Muscle layer of duodenum (tissue), 2 donors: ENCODE results near the gene EMILIN2.
"Not testable (repeated sequence)": the region's sequence is repeated elsewhere in the genome, so short reads cannot be mapped to it uniquely, and the experiment has no call there.

Experiments
- H3K27ac ChIP-seq: one replicate; pipeline ENCODE4 v1.7.0; 2013; ENCODE audit warnings: mild to moderate bottlenecking, low read length
- H3K27me3 ChIP-seq: one replicate; pipeline ENCODE4 v1.7.0; 2013; ENCODE audit warnings: low read depth, mild to moderate bottlenecking, control low read depth, low read length
- H3K36me3 ChIP-seq, 2 donors: one replicate each; pipeline ENCODE4 v1.7.0; 2013; ENCODE audit warnings: low read length in 2 of 2, control low read depth in 1 of 2, mild to moderate bottlenecking in 1 of 2; ENCODE audit not compliant: insufficient read depth in 2 of 2, control insufficient read depth in 1 of 2
- H3K4me1 ChIP-seq, 2 donors: one replicate each; pipeline ENCODE4 v1.7.0; 2013; ENCODE audit warnings: low read length in 2 of 2, mild to moderate bottlenecking in 2 of 2, control low read depth in 1 of 2, moderate library complexity in 1 of 2; ENCODE audit not compliant: insufficient read depth in 2 of 2, control insufficient read depth in 1 of 2
- H3K4me3 ChIP-seq, 2 donors: one replicate each; pipeline ENCODE4 v1.7.0; 2013; ENCODE audit warnings: low read length in 2 of 2, low read depth in 1 of 2, mild to moderate bottlenecking in 1 of 2
- H3K9me3 ChIP-seq, 2 donors: one replicate each; pipeline ENCODE4 v1.7.0; 2013; ENCODE audit warnings: low read length in 2 of 2, control low read depth in 1 of 2, mild to moderate bottlenecking in 1 of 2; ENCODE audit not compliant: control insufficient read depth in 1 of 2
- donor health status: healthy.

EMILIN2 gene

DNA sequence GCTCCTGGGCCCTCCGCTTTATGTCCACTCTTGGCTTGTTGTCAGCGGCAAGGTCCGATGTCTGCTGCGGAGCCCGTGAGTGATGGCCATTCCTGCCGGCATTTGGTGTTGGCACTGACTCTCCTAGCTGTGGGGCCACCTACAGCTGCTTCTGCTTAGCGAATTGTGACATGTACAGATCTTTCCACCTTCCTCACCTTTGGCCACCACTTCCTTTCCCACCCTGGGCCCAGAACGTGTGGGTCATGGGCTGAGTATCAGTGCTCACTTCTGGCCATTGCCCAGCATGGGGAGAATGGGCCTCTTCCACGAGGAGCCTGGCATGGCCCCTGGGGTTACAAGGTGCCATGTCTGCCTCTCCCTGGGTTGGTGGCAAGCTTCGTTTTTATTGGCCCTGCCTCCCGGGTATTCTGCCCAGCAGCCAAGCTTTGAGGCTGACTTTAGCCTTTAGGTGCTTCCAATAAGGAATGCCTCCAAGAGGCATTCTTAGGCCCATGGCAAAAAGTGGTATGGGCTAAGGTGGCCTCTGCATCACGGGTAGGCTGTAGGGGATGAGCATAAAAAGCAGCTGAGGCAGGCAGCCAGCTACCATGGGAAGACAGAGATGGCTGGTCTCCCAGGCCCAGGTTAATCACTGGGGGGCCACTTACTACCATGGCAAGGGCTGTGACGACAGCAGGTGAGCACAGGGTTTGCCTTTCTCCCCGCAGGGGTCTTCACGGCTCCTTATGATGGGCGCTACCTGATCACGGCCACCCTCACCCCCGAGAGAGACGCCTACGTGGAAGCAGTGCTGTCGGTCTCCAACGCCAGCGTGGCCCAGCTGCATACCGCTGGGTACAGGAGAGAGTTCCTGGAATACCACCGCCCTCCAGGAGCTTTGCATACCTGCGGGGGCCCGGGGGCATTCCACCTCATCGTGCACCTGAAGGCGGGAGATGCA is 65.8 kb downstream of the EMILIN2 start:
- H3K36me3 ChIP-seq = peaks cover 20 to 34% of the 10 kb centered on the region in 2 donors

DNA sequence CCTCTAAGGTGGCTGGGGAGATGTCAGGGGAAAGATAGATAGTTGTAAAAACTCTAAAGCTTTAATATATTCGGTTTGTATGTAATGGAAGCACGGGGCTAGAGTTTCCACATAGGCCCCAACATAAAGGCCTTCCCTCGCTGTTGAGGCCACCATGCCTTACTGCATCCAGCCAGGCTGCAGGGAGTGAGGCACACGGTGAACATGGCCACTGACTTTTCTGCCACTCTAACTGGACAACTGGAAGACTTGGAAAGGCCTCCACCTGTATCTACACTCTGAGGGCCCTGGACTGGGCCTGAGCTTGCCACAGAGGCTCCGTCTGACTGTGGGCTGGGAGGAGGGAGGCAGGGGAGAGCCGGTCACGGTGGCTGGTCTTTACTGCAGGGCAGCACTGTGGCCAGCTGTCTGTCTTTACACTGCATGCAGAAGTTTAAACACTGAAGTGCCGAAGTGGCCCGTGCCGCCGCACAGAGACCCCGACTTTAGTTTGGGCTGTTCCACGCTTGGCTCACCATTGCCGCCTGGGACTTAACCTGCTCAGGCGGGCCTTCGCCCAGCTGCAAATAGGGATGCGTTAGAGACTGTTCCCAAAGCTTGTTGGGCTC is 66.7 kb downstream of the EMILIN2 start:
- Histone ChIP-seq H3K4me3 (no peak overlapping the region), H3K27me3 (no peaks in the 10 kb centered on the region), H3K36me3 (peaks cover 29 to 35% of the 10 kb centered on the region in 2 donors), H3K4me1 (peaks cover 0 to 8% of the 10 kb centered on the region in 2 donors), H3K9me3 (no peaks in the 10 kb centered on the region), H3K27ac (no peak overlapping the region)

More for the DNA sequence above, 65.8 kb downstream of the EMILIN2 start:
- Histone ChIP-seq H3K4me1 (peaks cover 0 to 7% of the 10 kb centered on the region in 2 donors), H3K27ac (no peak overlapping the region), H3K4me3 (no peak overlapping the region), H3K9me3 (no peaks in the 10 kb centered on the region), H3K27me3 (no peaks in the 10 kb centered on the region)

GRCh38 chr18:2914185-2914880 is 67.5 kb downstream of the EMILIN2 start:
- Histone ChIP-seq H3K36me3 (peaks cover 35 to 44% of the 10 kb centered on the region in 2 donors), H3K4me1 (peaks cover 0 to 8% of the 10 kb centered on the region in 2 donors), H3K9me3 (no peaks in the 10 kb centered on the region), H3K27me3 (no peaks in the 10 kb centered on the region), H3K4me3 (no peak overlapping the region), H3K27ac (no peak overlapping the region)

DNA sequence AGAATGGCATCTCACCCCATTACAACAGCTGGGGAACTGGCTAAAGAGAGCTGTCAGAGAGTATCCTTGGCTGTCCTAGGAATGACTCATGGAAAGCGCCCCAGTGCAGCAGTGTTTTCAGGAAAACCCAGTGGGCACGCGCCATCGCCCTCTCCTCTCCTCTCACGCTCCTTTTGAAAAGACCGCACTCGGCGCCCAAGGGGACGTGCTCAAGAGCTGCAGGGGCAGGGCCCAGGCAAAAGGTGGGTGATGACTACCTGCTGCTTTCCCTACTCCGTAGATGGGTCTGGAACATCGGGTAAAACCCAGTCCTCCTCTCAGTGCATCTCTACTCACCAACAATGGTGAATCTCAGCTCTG is 68.1 kb downstream of the EMILIN2 start:
- Histone ChIP-seq H3K27ac (no peak overlapping the region), H3K36me3 (peaks cover 40 to 44% of the 10 kb centered on the region in 2 donors), H3K9me3 (no peaks in the 10 kb centered on the region), H3K4me1 (peaks cover 0 to 8% of the 10 kb centered on the region in 2 donors), H3K27me3 (no peaks in the 10 kb centered on the region), H3K4me3 (no peak overlapping the region)

GRCh38 chr18:2915486-2915885 is 68.7 kb downstream of the EMILIN2 start:
- H3K36me3 ChIP-seq = peaks cover 46 to 47% of the 10 kb centered on the region in 2 donors
- not testable (repeated sequence) for H3K27me3 ChIP-seq, H3K27ac ChIP-seq, H3K4me1 ChIP-seq, H3K9me3 ChIP-seq, H3K4me3 ChIP-seq

DNA sequence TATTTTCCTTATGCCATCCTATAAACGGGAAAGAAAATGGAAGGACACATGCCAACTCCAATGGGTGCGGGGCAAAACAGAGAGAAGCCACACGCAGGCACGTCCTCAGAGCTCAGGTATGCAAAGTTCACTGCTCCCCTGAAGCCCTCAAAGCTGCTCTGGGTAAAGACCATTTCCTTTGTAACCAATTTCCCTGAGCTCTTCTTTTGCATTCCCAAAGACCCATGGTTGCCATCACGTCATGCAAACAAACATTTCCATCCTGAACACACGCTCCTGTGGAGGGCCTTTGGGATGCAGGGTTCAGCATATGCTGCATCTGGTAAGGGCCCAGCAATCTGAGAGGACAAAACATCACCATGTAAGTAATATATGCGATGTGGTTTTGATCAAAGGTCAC is 69.4 kb downstream of the EMILIN2 start:
- Histone ChIP-seq H3K36me3 (peaks cover 49% of the 10 kb centered on the region in 2 donors), H3K27me3 (no peaks in the 10 kb centered on the region), H3K9me3 (no peaks in the 10 kb centered on the region), H3K4me1 (peaks cover 0 to 8% of the 10 kb centered on the region in 2 donors), H3K27ac (no peak overlapping the region), H3K4me3 (no peak overlapping the region)

GRCh38 chr18:2917259-2918047 is 70.6 kb downstream of the EMILIN2 start:
- H3K27me3 ChIP-seq = no peaks in the 10 kb centered on the region
- H3K4me3 ChIP-seq = no peak overlapping the region
- no peaks in the 10 kb centered on the region for H3K9me3 ChIP-seq
- H3K4me1 ChIP-seq = peaks cover 0 to 8% of the 10 kb centered on the region in 2 donors
- H3K27ac ChIP-seq = no peak overlapping the region
- peaks cover 54 to 59% of the 10 kb centered on the region in 2 donors for H3K36me3 ChIP-seq

- Histone ChIP-seq H3K36me3 (peaks cover 56 to 62% of the 10 kb centered on the region in 2 donors), H3K4me1 (peaks cover 0 to 8% of the 10 kb centered on the region in 2 donors)
These were observed 72.2 kb downstream of the EMILIN2 start for GRCh38 chr18:2918761-2919550.

GRCh38 chr18:2919600-2919999 is 72.8 kb downstream of the EMILIN2 start:
- Histone ChIP-seq H3K27me3 (no peaks in the 10 kb centered on the region), H3K4me3 (no peak overlapping the region), H3K36me3 (peaks cover 59 to 62% of the 10 kb centered on the region in 2 donors), H3K27ac (no peak overlapping the region), H3K4me1 (peaks cover 0 to 8% of the 10 kb centered on the region in 2 donors), H3K9me3 (no peaks in the 10 kb centered on the region)

More at GRCh38 chr18:2918761-2919550, 72.2 kb downstream of the EMILIN2 start:
- H3K27me3 ChIP-seq = no peaks in the 10 kb centered on the region
- no peak overlapping the region for H3K27ac ChIP-seq
- H3K4me3 ChIP-seq = no peak overlapping the region
- no peaks in the 10 kb centered on the region for H3K9me3 ChIP-seq

- Histone ChIP-seq H3K9me3 (no peaks in the 10 kb centered on the region), H3K4me1 (peaks cover 0 to 8% of the 10 kb centered on the region in 2 donors), H3K4me3 (no peak overlapping the region), H3K27me3 (no peaks in the 10 kb centered on the region), H3K36me3 (peaks cover 62% of the 10 kb centered on the region in 2 donors), H3K27ac (no peak overlapping the region)
These were observed 73.2 kb downstream of the EMILIN2 start for GRCh38 chr18:2920027-2920426.
